K562 (cell line): Measurements from ENCODE around the gene LY6G6F. TPM values are rescaled to one million over a fixed set of nuclear protein-coding genes. Genes with fewer than 3 reads are reported as not detected.

Source experiments
- GABPB2 ChIP-seq: fragments of 250-450 bp; sonication (Bioruptor Pico); conservative IDR thresholded peaks from 2 replicates; pipeline ENCODE4 v1.5.1; 2021; ENCODE audit warnings: mild to moderate bottlenecking
- MEF2A ChIP-seq: IDR thresholded peaks from 2 replicates; pipeline ENCODE4 v1.6.1; 2011; ENCODE audit warnings: low read depth, mild to moderate bottlenecking, low read length, moderate library complexity; ENCODE audit not compliant: control insufficient read depth
- MXI1 ChIP-seq: IDR thresholded peaks from 2 replicates; pipeline ENCODE4 v1.6.1; 2011; ENCODE audit warnings: low read depth, mild to moderate bottlenecking, improper control_type of control experiment, low read length
- NEUROD1 ChIP-seq: fragments of 150-350 bp; IDR thresholded peaks from 2 replicates; pipeline ENCODE4 v1.6.1; 2014; ENCODE audit warnings: borderline replicate concordance, low read length, low read depth; ENCODE audit not compliant: partially characterized antibody
- NUFIP1 ChIP-seq: fragments of 450-650 bp; IDR thresholded peaks from 2 replicates; pipeline ENCODE4 v1.6.1; 2018; ENCODE audit not compliant: partially characterized antibody
- POLR2B ChIP-seq: fragments of 450-650 bp; IDR thresholded peaks from 2 replicates; pipeline ENCODE4 v1.6.1; 2018; ENCODE audit warnings: low read depth; ENCODE audit not compliant: partially characterized antibody
- PTBP1 ChIP-seq: fragments of 200-400 bp; formaldehyde crosslinking; IDR thresholded peaks from 2 replicates; pipeline ENCODE4 v1.6.1; 2017; ENCODE audit warnings: low read depth, low read length
- SNIP1 ChIP-seq: fragments of 450-650 bp; IDR thresholded peaks from 2 replicates; pipeline ENCODE4 v1.7.1; 2017; ENCODE audit warnings: low read depth, mild to moderate bottlenecking
- STAG1 ChIP-seq: sonication (generic); formaldehyde crosslinking; IDR thresholded peaks from 2 replicates; pipeline ENCODE4 v1.5.0; 2020; ENCODE audit warnings: missing genetic modification reagents, borderline replicate concordance
- ZNF24 ChIP-seq: fragments of 450-650 bp; IDR thresholded peaks from 2 replicates; pipeline ENCODE4 v1.6.1; 2016
- ZNF324 ChIP-seq: fragments of 250-450 bp; sonication (Bioruptor Pico); IDR thresholded peaks from 2 replicates; pipeline ENCODE4 v1.4.0; 2020; ENCODE audit warnings: mild to moderate bottlenecking
- ZNF408 ChIP-seq: fragments of 250-450 bp; sonication (Bioruptor Pico); IDR thresholded peaks from 2 replicates; pipeline ENCODE4 v1.4.0; 2020; ENCODE audit warnings: low read depth, mild to moderate bottlenecking, moderate library complexity
- ZNF584 ChIP-seq: fragments of 200-800 bp; sonication (Bioruptor generic); IDR thresholded peaks from 2 replicates; pipeline ENCODE4 v1.6.1; 2016; ENCODE audit warnings: low read depth, mild to moderate bottlenecking, missing genetic modification characterization, missing compliant biosample characterization
- polyA plus RNA-seq, 8 experiments: library from polyadenylated mRNA; depleted of rRNA in 4 of 8; stranded (reverse) in 5 of 8; unstranded in 3 of 8; fragments of >200 nt; fragmentation: Nextera tagmentation in 2 of 8; fragmentation: Illumina TruSeq in 1 of 8; extraction: Ambion mirVana in 2 of 8; extraction: Trizol in 1 of 8; gene quantifications; 2 replicates each; pipeline versions ENCODE4 v1.2.1 to v1.2.3, GENCODE V29; 2011 to 2014; ENCODE audit warnings: inconsistent platforms in 1 of 8, missing spikeins in 1 of 8
- total RNA-seq, 7 experiments: library from RNA; depleted of rRNA in 6 of 7; stranded (reverse); fragments of >200 nt in 6 of 7; fragmentation: Illumina TruSeq in 2 of 7; extraction: Trizol in 2 of 7; gene quantifications; 2 replicates each; pipeline versions ENCODE4 v1.2.1 to v1.2.3, GENCODE V29; 2011 to 2021; ENCODE audit warnings: low replicate concordance in 1 of 7
- TF ChIP-seq, protein P1 (sequence below): fragments of 200-800 bp; sonication (Bioruptor generic); IDR thresholded peaks from 2 replicates; pipeline ENCODE4 v1.6.1; 2016; ENCODE audit warnings: missing genetic modification characterization, missing compliant biosample characterization
- TF ChIP-seq, protein P2 (sequence below): IDR thresholded peaks from 3 replicates; pipeline ENCODE4 v1.6.1; 2011; ENCODE audit warnings: borderline replicate concordance, mild to moderate bottlenecking, moderate library complexity; ENCODE audit not compliant: insufficient read length; ENCODE audit errors: extremely low read depth
- TF ChIP-seq, protein P3 (sequence below): fragments of 450-650 bp; IDR thresholded peaks from 2 replicates; pipeline ENCODE4 v1.6.1; 2017; ENCODE audit warnings: antibody characterized with exemption
- TF ChIP-seq, protein P4 (sequence below): fragments of 450-650 bp; formaldehyde crosslinking; IDR thresholded peaks from 2 replicates; pipeline ENCODE4 v1.4.0; 2022; ENCODE audit warnings: missing genetic modification characterization

Gene LY6G6F
- total and polyA plus RNA-seq, 9 of the 15 experiments (the other 6 are each of a cell fraction or from before 2014, with no cell fraction given), result 0.14 to 0.50 (median 0.28) TPM; not detected in 2

GRCh38 chr6:31729515-31729978 is 22.9 kb downstream of the LY6G6F start (continued):
- TF ChIP-seq, protein P1, sequence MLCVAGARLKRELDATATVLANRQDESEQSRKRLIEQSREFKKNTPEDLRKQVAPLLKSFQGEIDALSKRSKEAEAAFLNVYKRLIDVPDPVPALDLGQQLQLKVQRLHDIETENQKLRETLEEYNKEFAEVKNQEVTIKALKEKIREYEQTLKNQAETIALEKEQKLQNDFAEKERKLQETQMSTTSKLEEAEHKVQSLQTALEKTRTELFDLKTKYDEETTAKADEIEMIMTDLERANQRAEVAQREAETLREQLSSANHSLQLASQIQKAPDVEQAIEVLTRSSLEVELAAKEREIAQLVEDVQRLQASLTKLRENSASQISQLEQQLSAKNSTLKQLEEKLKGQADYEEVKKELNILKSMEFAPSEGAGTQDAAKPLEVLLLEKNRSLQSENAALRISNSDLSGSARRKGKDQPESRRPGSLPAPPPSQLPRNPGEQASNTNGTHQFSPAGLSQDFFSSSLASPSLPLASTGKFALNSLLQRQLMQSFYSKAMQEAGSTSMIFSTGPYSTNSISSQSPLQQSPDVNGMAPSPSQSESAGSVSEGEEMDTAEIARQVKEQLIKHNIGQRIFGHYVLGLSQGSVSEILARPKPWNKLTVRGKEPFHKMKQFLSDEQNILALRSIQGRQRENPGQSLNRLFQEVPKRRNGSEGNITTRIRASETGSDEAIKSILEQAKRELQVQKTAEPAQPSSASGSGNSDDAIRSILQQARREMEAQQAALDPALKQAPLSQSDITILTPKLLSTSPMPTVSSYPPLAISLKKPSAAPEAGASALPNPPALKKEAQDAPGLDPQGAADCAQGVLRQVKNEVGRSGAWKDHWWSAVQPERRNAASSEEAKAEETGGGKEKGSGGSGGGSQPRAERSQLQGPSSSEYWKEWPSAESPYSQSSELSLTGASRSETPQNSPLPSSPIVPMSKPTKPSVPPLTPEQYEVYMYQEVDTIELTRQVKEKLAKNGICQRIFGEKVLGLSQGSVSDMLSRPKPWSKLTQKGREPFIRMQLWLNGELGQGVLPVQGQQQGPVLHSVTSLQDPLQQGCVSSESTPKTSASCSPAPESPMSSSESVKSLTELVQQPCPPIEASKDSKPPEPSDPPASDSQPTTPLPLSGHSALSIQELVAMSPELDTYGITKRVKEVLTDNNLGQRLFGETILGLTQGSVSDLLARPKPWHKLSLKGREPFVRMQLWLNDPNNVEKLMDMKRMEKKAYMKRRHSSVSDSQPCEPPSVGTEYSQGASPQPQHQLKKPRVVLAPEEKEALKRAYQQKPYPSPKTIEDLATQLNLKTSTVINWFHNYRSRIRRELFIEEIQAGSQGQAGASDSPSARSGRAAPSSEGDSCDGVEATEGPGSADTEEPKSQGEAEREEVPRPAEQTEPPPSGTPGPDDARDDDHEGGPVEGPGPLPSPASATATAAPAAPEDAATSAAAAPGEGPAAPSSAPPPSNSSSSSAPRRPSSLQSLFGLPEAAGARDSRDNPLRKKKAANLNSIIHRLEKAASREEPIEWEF (CRISPR knock-in tag), result no peak
- TF ChIP-seq, protein P2, sequence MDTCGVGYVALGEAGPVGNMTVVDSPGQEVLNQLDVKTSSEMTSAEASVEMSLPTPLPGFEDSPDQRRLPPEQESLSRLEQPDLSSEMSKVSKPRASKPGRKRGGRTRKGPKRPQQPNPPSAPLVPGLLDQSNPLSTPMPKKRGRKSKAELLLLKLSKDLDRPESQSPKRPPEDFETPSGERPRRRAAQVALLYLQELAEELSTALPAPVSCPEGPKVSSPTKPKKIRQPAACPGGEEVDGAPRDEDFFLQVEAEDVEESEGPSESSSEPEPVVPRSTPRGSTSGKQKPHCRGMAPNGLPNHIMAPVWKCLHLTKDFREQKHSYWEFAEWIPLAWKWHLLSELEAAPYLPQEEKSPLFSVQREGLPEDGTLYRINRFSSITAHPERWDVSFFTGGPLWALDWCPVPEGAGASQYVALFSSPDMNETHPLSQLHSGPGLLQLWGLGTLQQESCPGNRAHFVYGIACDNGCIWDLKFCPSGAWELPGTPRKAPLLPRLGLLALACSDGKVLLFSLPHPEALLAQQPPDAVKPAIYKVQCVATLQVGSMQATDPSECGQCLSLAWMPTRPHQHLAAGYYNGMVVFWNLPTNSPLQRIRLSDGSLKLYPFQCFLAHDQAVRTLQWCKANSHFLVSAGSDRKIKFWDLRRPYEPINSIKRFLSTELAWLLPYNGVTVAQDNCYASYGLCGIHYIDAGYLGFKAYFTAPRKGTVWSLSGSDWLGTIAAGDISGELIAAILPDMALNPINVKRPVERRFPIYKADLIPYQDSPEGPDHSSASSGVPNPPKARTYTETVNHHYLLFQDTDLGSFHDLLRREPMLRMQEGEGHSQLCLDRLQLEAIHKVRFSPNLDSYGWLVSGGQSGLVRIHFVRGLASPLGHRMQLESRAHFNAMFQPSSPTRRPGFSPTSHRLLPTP, result no peak
- TF ChIP-seq, protein P3, sequence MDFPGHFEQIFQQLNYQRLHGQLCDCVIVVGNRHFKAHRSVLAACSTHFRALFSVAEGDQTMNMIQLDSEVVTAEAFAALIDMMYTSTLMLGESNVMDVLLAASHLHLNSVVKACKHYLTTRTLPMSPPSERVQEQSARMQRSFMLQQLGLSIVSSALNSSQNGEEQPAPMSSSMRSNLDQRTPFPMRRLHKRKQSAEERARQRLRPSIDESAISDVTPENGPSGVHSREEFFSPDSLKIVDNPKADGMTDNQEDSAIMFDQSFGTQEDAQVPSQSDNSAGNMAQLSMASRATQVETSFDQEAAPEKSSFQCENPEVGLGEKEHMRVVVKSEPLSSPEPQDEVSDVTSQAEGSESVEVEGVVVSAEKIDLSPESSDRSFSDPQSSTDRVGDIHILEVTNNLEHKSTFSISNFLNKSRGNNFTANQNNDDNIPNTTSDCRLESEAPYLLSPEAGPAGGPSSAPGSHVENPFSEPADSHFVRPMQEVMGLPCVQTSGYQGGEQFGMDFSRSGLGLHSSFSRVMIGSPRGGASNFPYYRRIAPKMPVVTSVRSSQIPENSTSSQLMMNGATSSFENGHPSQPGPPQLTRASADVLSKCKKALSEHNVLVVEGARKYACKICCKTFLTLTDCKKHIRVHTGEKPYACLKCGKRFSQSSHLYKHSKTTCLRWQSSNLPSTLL, result no peak
- TF ChIP-seq MXI1 (0 out of 2 replicates have a peak, but pooled peaks have one; percentile 65), ZNF584 (CRISPR knock-in tag) (no peak), NUFIP1 (no peak), NEUROD1 (no peak), MEF2A (no peak), POLR2B (no peak), GABPB2 (CRISPR knock-in tag) (no peak; the same call in 1 of the 2 replicates), ZNF324 (no peak; the same call in 1 of the 2 replicates), PTBP1 (peak; percentile 20; the same call in 1 of the 2 replicates), ZNF24 (no peak), SNIP1 (no peak), ZNF408 (CRISPR knock-in tag) (no peak), STAG1 (CRISPR knock-in tag) (no peak)
- TF ChIP-seq, protein P4, sequence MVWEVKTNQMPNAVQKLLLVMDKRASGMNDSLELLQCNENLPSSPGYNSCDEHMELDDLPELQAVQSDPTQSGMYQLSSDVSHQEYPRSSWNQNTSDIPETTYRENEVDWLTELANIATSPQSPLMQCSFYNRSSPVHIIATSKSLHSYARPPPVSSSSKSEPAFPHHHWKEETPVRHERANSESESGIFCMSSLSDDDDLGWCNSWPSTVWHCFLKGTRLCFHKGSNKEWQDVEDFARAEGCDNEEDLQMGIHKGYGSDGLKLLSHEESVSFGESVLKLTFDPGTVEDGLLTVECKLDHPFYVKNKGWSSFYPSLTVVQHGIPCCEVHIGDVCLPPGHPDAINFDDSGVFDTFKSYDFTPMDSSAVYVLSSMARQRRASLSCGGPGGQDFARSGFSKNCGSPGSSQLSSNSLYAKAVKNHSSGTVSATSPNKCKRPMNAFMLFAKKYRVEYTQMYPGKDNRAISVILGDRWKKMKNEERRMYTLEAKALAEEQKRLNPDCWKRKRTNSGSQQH (CRISPR knock-in tag), result no peak
